Right atrium auricular region (tissue), 2 donors: ENCODE data around the gene EXOC3L1. TPM values are rescaled to one million over a fixed set of nuclear protein-coding genes. Genes with fewer than 3 reads are reported as not detected.

ENCODE experiments used
- DNase-seq: peaks from one replicate; pipeline ENCODE4 v3.0.0-alpha.2; 2019; ENCODE audit warnings: low spot score
- H3K27ac ChIP-seq, 2 donors: fragments of 200-600 bp; sonication (generic); 1 replicate in 1 of 2; 2 replicates in 1 of 2; pipeline ENCODE4 v1.5.1; 2016 to 2019
- H3K27me3 ChIP-seq, 2 donors: fragments of 200-600 bp; sonication (generic); one replicate each; pipeline versions ENCODE4 v1.5.1 to v1.6.0; 2017 to 2019
- H3K36me3 ChIP-seq: fragments of 200-600 bp; sonication (generic); one replicate; pipeline ENCODE4 v1.5.1; 2016
- H3K4me1 ChIP-seq, 2 donors: fragments of 200-600 bp; sonication (generic); one replicate each; pipeline versions ENCODE4 v1.5.1 to v1.6.0; 2017 to 2019
- H3K4me3 ChIP-seq, 2 donors: fragments of 200-600 bp; sonication (generic); 1 replicate in 1 of 2; 2 replicates in 1 of 2; pipeline ENCODE4 v1.5.1; 2017 to 2019; ENCODE audit warnings: mild to moderate bottlenecking in 1 of 2, moderate library complexity in 1 of 2
- H3K9me3 ChIP-seq, 2 donors: fragments of 200-600 bp; sonication (generic); one replicate each; pipeline ENCODE4 v1.5.1; 2019
- CTCF ChIP-seq, 2 donors: fragments of 200-600 bp; sonication (generic); IDR thresholded peaks; one replicate each; pipeline ENCODE4 v1.5.1; 2019; ENCODE audit warnings: antibody characterized with exemption in 2 of 2
- total RNA-seq, 2 donors: library from RNA; depleted of rRNA; stranded (reverse); fragments of >200 nt; gene quantifications; one replicate each; pipeline ENCODE4 v1.1.0, GENCODE V29; 2016

Gene EXOC3L1
- total RNA-seq, 2 donors from 2014 or later, result 2.2 to 2.5 TPM

- Histone ChIP-seq H3K9me3 (no peaks in the 10 kb centered on the region), H3K27me3 (no peaks in the 10 kb centered on the region), H3K36me3 (peaks cover 45% of the 10 kb centered on the region), H3K4me3 (peak overlapping the region; percentile 87 to 98), H3K27ac (peak overlapping the region; percentile 76 to 78), H3K4me1 (peaks cover 0 to 29% of the 10 kb centered on the region in 2 donors)
- no peak for TF ChIP-seq CTCF (IDR thresholded peaks at IDR 0.05)
- DNase-seq, result no peak
Observed at GRCh38 chr16:67192781-67193361, 2.9 kb upstream of the EXOC3L1 start.

GRCh38 chr16:67191995-67192681, 2.2 kb upstream of the EXOC3L1 start, which contains the start of gene E2F4:
Gene E2F4, plus strand, starts transcription at chr16:67192155. Its CDS starts 73 bp downstream, at chr16:67192228.
- H3K9me3 ChIP-seq, result no peaks in the 10 kb centered on the region
- peaks cover 38% of the 10 kb centered on the region for H3K36me3 ChIP-seq
- peak in 1 of 2 donors; percentile 12 for TF ChIP-seq CTCF (IDR thresholded peaks at IDR 0.05)
- DNase-seq, result peak; percentile 94
- peaks cover 0 to 27% of the 10 kb centered on the region in 2 donors for H3K4me1 ChIP-seq
- H3K27ac ChIP-seq, result peak within 1 kb of the TSS; percentile 76 to 78
- peak within 1 kb of the TSS; percentile 87 to 98 for H3K4me3 ChIP-seq
- H3K27me3 ChIP-seq, result no peaks in the 10 kb centered on the region

- Histone ChIP-seq H3K36me3 (peaks cover 32% of the 10 kb centered on the region), H3K27me3 (no peaks in the 10 kb centered on the region), H3K9me3 (no peaks in the 10 kb centered on the region), H3K4me1 (peaks cover 0 to 27% of the 10 kb centered on the region in 2 donors), H3K27ac (peak overlapping the region in 1 of 2 donors; percentile 78), H3K4me3 (peak overlapping the region; percentile 87 to 98)
- no peak for DNase-seq
- TF ChIP-seq CTCF (IDR thresholded peaks at IDR 0.05), result no peak
Observed at GRCh38 chr16:67191411-67191994, 1.6 kb upstream of the EXOC3L1 start.

GRCh38 chr16:67190448-67191399, 788 bp upstream of the EXOC3L1 start:
- peak overlapping the region; percentile 3 to 10 for H3K27ac ChIP-seq
- no peaks in the 10 kb centered on the region for H3K27me3 ChIP-seq
- peaks cover 0 to 29% of the 10 kb centered on the region in 2 donors for H3K4me1 ChIP-seq
- DNase-seq, result no peak
- H3K36me3 ChIP-seq, result peaks cover 24% of the 10 kb centered on the region
- no peak overlapping the region for H3K4me3 ChIP-seq
- no peaks in the 10 kb centered on the region for H3K9me3 ChIP-seq
- TF ChIP-seq CTCF (IDR thresholded peaks at IDR 0.05), result no peak

GRCh38 chr16:67188798-67189197, 1.1 kb downstream of the EXOC3L1 start:
- Histone ChIP-seq H3K27me3 (no peaks in the 10 kb centered on the region), H3K27ac (no peak overlapping the region), H3K9me3 (no peaks in the 10 kb centered on the region), H3K36me3 (peaks cover 6% of the 10 kb centered on the region), H3K4me3 (no peak overlapping the region), H3K4me1 (peaks cover 0 to 43% of the 10 kb centered on the region in 2 donors)
- TF ChIP-seq CTCF (IDR thresholded peaks at IDR 0.05), result no peak
- DNase-seq, result no peak
